ENCODE results near the gene DDIT4.
"Not testable (repeated sequence)": the region's sequence is repeated elsewhere in the genome, so short reads cannot be mapped to it uniquely, and the experiment has no call there.

The DDIT4 gene

DNA sequence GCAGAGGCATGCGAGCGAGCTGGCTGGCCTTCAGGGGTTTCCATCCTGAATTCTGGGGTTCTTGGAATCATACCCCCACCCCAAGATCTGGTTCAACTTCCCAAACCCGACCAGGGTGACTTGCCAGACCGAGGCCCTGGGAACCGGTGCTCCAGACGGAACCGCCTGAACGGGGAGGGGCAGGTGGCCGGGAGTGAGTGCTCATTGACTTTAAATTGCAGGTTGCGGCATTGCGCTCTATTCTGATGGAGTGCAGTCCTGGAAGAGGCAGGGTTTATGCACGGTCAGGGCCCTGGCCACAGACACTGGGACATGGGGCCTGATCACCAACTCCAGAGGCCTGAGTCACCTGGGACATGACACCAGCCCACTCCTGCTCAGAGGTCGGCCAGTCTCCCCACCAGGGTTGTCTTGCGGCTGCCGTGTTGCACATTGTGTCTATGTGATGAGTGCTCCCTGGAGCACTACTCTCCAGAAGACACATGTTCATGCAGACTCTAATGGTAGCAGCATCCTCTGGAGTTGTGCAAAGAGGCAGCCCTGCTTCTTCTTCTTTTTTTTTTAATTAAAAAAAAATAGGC lies 5.8 kb upstream of the DDIT4 start:
- DNase-seq, result no peak

DNA sequence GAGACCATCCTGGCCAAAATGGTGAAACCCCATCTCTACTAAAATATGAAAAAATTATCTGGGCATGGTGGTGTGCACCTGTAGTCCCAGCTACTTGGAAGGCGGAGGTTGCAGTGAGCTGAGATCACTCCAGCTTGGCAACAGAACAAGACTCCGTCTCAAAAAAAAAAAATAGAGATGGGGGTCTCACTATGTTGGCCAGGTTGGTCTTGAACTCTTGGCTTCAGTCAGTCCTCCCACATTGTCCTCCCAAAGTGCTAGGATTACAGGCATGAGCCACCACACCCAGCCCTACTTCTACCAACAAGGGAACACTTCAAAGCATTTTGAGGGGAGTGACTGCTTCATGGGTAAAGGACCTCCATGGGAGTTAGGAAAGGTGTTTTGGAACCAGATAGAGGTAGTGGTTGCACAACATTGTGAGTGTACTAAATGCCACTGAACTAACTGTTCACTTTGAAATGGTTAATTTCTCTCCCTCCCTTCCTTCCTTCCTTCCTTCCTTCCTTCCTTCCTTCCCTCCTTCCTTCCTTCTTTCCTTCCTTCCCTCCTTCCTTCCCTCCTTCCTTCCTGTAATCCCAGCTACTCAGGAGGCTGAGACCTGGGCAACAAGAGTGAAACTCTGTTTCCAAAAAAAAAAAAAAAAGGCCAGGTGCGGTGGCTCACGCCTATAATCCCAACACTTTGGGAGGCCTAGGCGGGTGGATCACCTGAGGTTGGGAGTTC lies 5.1 kb upstream of the DDIT4 start:
- DNase-seq, result not testable (repeated sequence)

DNA sequence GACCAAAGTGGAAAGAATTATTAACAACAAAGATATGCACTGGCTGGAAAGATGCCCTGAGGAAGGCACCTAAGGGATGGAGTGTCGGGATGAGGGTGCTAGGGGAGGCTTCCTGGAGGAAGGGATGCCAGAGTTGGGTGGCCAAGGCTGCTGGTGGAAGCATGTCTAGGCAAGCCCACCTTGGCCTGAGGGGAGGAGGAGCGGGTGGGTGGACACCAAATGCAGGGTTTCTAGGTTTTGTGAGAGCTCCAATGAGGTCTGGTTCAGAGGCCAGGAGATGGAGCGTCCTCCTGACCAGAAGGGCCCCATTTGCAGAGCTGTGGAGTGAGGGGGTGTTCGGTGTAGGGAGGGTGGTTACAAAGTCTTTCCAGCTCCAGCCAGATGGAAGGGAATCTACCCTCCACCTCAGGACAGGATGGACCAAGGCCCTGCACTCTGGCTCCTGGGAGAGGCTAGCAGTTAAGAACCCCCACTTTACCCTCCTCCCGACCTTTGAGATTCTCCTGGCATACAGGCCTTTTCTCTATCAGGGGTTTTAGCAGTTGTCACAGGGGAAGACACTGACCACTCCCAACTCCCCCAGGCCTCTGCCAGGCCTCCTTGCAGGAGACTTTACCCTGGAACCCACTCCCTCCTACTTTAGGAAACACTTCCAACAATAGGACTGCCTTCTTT lies 3.0 kb upstream of the DDIT4 start:
- no peak for DNase-seq

DNA sequence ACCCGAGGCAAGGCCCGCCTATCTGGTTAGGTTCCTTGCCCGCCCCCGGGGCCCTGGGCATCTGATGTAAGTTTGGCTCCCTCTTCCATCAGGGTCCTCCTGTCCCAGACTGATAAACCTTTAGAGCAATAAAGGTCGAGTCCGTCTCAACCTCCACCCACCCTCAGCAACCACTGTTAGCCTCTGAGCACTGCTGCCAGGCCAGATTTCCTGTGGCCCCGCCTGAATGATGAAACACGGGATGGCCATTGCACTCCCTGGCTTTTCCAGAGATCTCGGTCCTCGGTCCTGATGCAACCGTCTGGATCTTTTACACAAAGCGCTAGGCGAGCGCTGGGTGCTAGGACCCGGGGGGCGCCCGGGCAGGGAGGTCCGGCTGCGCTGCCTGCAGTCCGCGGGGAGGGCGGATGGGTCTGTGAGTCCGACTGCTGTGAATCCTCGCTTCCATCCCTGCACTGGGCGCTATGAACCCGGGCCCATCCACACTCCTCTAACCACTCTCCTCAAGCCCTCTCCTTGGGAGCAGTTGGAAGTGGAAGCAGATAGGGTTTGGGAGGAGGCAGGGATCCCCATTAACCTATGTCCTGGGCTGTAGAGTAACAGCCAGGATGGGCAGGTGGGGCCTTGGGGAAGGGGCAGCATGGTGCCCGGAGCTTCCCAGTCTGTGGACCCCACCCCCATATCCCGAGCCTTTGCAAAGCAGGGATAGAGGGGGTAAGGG lies 875 bp upstream of the DDIT4 start:
- DNase-seq, result no peak

DNA sequence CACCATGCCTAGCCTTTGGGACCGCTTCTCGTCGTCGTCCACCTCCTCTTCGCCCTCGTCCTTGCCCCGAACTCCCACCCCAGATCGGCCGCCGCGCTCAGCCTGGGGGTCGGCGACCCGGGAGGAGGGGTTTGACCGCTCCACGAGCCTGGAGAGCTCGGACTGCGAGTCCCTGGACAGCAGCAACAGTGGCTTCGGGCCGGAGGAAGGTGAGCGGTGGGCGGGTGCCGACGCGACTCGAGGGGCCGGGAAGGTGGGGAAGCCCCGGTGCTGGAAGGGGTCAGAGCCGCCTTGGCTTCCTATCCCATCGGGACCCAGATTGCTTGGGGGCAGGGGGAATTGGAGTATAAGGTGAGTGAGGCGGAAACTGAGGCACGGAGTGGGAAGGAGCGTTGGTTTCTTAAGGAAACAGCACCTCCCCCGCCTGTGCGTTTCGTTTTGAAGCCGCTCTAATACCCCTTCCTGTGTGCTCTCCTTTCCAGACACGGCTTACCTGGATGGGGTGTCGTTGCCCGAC lies 547 bp downstream of the DDIT4 start:
- no peak for DNase-seq

DNA sequence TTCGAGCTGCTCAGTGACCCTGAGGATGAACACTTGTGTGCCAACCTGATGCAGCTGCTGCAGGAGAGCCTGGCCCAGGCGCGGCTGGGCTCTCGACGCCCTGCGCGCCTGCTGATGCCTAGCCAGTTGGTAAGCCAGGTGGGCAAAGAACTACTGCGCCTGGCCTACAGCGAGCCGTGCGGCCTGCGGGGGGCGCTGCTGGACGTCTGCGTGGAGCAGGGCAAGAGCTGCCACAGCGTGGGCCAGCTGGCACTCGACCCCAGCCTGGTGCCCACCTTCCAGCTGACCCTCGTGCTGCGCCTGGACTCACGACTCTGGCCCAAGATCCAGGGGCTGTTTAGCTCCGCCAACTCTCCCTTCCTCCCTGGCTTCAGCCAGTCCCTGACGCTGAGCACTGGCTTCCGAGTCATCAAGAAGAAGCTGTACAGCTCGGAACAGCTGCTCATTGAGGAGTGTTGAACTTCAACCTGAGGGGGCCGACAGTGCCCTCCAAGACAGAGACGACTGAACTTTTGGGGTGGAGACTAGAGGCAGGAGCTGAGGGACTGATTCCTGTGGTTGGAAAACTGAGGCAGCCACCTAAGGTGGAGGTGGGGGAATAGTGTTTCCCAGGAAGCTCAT lies 1.1 kb downstream of the DDIT4 start:
- no peak for DNase-seq

DNA sequence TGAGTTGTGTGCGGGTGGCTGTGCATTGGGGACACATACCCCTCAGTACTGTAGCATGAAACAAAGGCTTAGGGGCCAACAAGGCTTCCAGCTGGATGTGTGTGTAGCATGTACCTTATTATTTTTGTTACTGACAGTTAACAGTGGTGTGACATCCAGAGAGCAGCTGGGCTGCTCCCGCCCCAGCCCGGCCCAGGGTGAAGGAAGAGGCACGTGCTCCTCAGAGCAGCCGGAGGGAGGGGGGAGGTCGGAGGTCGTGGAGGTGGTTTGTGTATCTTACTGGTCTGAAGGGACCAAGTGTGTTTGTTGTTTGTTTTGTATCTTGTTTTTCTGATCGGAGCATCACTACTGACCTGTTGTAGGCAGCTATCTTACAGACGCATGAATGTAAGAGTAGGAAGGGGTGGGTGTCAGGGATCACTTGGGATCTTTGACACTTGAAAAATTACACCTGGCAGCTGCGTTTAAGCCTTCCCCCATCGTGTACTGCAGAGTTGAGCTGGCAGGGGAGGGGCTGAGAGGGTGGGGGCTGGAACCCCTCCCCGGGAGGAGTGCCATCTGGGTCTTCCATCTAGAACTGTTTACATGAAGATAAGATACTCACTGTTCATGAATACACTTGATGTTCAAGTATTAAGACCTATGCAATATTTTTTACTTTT lies 1.8 kb downstream of the DDIT4 start:
- DNase-seq, result no peak

DNA sequence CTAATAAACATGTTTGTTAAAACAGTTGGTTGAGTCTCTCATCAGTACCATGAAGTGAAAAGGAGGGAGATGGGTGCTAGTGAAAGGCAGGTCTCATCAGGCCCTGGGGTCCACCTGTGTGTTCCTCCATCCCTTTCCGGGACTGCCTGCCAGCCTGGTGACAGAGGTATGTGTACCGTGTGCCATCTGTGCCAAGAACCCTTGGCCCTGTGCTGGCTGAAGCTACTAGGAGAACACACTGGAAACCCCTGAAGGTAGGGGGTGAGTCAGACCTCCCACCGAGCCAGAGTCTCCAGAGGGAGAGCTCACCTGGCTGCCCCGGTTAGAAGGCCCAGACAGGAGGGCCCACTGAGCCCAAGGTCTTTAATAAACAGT lies 2.3 kb downstream of the DDIT4 start:
- peak; percentile 40 for DNase-seq

DNA sequence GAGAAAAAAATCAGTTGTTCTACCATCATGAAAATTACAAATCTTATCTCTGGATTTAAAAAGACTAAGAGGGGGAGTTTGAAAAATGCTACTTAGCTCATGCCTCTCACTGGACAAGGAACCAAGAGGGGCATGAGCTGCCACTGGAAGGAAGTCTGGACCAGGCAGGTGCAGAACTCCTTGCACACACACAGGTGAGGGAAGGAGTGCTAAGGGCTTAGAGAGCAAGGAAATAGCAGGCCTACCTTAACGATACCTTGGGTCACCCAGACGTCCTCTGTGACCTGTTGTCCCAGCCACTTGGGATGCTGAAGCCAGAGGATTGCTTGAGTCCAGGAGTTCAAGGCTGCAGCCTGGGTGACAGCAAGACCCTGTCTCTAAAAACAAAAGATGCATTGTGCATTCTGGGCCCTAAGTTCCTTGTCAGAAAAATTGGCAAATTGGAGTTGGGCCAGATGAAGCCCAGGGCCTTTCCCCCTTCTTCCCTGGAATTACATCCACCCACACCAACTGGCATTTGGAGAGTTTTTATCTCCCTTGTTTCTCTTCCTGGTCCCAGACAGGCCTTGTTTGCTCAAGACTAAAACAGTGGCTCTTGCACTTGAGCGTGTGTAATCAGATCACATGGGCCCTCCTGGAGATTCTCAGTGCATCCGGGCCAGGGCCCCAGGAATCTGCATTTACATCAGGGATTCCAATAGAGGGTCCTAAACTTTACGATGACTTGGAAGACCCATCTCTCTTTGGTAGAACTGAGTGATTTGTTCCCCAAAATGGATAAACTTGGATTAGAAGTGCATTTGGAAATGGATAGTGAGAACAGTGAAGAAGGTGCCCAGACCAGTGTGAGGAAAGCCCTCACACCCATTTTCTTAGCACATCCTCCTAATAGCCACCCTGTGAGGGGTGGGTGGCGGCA lies 3.0 kb downstream of the DDIT4 start:
- DNase-seq, result peak; percentile 16

DNA sequence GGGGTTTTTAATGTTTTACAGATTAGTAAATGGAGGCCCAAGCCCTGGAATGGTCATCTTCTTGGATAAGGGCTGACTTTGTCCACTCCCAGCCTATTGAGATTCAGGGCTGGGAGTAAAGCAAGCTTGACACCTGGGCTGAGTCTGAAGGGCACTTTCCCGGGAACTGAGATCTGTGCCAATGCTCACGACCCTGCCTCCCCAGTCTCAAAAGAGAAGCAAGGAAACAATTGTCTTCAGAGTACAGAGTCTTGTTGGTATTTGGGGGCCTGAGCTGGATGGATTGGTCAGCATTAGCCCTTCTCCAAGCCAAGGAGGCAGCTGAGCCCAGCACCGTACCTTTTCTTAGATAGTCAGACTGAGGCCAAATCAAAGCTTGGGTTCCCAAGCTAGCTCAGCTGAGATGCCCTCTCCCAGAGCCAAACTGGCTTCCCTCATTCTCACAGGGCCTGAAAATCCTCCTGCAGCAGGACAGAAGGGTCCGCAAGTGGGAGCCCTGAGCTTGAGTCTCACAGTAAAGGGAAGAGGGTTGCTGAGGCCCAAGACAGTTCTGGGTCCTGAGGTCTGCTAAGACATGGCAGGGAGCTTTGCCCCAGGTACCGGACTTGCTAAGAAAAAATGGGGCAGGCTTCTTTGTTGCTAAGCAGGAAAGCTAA lies 3.7 kb downstream of the DDIT4 start:
- DNase-seq, result no peak

DNA sequence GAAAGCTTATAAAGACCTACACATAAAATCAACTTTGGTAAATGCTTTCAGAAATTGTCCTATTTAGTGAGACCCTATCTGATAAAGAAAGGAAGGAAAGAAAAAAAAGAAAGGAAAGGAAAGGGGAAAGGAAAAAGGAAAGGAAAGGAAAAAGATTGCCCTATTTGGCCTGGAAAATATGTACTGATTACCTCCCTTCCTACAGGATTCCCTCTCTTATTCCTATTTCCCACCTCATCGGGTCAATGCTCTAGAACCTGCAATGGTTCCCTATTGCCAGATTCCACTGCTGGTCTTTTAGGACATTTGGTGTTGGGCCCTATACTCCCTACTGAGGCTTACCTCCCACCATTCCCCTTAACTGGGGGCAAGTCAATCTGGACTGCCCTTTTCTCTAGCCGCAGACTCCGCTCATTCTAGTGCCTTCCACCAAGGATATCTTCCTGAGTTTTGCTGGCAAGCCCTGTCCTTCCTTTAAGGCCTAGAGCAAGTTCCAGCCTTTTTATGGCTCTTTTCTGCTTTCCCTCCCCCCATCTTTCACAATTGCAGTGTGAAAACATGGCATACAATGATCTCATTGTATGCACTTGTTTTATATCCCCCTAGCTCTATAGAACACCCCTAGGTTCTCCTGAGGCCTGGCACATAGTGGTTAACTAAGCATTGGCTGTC lies 4.4 kb downstream of the DDIT4 start:
- DNase-seq, result no peak

DNA sequence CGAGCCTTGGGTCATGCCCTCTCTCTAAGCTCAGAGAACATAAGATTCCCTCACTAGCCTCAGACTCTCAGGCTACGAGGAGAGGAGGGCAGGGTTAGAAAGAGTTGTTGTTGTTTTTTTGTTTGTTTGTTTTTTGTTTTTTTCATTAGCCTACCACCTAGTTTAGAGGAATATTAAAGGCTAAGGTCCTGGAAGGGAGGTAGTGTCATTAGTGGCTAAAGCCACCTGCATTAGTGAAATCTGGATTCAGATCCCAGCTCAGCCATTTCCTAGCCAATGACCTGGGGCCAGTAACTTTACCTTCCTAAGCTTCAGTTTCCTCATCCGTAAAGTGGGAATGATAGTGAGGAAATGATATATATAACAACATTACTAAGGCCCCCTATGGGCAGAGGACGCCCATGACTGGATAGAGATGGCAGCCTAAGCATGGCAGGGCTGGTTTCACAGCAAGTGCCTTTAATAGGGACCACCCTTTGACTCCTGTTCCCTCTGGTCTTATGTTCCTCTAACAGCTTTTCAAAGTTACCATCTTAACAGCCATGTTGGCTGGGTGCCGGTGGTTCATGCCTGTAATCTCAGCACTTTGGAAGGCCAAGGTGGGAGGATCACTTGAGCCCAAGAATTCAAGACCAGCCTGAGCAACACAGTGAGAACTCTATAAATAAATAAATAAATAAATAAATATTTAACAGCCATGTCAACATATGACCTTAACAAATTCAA lies 5.1 kb downstream of the DDIT4 start:
- DNase-seq, result no peak

DNA sequence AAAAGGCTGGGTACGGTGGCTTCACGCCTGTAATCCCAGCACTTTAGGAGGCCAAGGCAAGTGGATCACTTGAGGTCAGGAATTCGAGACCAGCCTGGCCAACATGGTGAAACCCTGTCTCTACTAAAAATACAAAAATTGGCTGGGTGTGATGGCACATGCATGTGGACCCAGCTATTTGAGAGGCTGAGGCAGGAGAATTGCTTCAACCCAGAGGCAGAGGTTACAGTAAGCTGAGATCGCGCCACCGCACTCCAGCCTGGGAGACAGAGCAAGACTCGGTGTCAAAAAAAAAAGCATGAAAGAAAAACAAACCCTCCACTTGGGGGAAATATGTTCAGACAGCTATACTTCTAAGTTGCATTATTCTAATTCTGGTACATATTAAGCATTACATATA lies 5.9 kb downstream of the DDIT4 start:
- not testable (repeated sequence) for DNase-seq

DNA sequence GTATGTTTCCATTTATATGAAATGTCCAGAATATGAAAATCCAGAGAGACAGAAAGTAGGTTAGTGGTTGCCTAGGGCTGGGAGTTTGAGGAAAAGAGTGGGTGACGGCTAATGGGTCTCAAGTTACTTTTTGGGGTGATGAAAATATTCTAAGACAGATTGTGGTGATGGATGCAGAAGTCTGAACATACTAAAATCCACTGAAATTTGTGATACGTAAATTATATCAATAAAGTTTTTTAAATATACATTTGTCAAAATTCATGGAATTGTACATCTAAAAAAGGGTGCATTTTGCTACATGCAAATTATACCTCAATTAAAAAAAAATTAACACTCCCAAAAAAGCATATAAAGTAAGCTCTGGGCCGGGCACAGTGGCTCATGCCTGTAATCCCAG lies 9.4 kb downstream of the DDIT4 start:
- DNase-seq, result no peak

DNA sequence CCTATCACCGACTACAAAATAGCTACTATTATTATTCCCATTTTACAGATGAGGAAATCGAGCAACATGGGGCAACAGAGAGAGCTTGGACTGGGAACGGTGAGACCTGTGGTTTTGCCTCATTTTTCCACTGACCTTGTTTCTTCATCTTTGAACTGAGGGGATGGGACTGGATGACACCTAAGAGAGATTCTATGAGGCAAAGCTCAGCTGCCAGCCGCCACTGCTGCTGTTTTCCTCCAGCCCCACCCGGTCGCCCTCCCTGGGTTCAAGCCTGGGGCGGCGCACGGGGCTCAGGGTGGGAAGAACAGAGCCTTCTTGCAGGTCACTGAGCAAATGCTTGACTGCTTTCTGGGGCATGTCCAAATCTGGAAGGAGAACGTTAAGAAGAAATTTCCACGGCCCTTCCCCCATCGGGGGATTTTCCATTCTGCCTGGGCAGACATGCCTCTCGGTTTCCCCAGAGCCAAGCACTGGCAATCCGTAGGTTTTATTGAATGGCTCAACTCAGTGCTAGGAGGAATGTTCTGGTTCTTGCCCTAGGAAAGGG lies 12.3 kb downstream of the DDIT4 start:
- no peak for DNase-seq

DNA sequence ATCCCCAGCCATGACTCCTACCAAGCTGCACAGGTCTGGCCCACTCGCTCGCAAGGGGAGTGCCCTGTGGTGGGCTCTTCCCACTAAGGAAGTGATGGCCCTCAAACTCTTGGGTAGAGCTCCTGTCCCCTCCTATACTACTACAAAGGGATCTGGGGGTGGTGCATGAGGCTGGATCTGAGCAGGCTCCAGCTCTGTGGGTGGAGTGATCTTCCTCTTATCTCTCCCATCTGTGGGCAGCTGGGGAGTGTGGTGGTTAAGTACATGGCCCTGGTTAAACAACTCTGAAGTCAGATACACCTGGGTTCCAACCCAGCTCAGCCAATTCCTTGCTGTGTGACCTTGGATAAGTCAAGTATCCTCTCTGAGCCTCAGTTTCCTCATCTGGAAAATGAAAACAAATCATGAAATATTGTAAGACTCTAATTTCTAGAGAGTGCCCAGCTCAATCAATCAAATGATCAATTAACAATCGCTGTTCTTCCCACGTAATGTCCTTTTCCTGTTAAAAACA lies 17.4 kb downstream of the DDIT4 start:
- DNase-seq, result no peak

DNA sequence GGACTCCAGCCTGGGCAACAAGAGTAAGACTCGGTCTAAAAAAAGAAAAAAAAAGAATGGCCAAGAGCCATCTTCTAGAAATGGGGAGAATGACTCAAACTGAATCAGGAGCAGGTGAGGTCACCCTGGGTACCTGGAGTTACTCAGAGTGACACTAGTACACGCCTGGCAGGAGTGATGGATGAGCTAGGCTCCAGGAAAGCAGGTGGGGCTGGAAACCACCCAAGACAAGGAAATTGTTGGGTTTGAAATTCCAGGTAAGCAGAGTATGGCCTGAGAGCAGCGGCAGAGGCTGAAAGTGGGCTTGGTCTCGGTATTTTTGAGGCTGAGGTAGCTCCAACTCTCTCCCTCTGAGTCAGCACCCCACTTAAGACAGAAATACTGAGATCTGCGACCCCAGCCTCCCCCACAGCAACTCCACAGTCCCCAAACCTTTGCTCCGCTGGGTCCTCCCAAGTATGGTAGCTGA lies 18.5 kb downstream of the DDIT4 start:
- no peak for DNase-seq

DNA sequence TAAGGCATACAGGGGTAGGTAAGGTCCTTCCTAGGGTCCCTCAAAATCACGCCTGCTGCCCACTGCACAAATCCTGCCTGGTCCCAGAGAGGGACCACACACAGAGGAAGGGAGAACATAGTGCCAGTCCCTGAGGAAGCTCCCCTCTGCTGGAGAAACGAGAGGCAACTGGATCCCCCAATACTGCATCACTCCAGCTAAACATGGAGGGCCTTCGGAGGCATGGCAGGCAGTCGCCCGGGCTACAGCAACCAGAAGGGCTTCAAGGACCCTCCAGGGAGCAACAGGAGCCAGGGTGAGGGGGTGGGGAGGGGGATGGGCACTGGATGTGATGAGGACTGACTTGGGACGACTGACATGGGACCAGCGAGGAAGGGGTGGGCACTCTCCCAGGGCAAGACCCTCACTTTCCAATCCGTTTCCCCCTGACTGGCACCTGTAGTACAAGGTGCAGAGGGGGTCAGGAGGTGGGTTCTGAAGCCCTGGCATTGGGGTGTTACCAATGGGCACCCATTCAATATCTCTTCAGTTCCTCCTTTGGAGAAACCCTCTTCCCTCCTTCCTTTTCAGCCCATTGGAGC lies 21.7 kb downstream of the DDIT4 start:
- no peak for DNase-seq
